ENCODE results near the gene ENTPD8.
"Not testable (repeated sequence)": the region's sequence is repeated elsewhere in the genome, so short reads cannot be mapped to it uniquely, and the experiment has no call there.

The ENTPD8 gene

DNA sequence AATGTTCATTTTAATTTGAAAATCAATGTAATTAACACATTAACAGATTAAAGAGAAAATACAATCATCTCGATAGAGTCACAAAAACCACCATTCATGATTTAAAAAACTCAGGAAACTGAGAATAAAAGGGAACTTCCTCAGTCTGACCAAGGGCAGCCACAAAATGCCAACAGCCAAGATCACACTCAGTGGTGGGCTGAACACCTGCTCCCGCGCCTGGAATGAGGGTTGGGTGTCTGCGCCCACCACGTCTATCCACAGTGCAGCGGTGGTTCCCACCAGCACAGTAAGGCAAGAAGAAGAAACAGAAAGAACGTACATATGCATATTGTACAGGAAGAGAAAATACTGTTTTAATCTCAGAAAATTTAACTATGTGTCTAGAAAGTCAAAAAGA, 29.6 kb upstream of the ENTPD8 start:
- TF ChIP-seq ARNTL (CRISPR knock-in tag; IDR thresholded peaks at IDR 0.05; ENCODE audit: borderline replicate concordance, low read depth) (no peak), ZNF565 (CRISPR knock-in tag; conservative IDR thresholded peaks at IDR 0.05; ENCODE audit: low read depth) (no peak), TCF4 (CRISPR knock-in tag; IDR thresholded peaks at IDR 0.05; ENCODE audit: borderline replicate concordance) (no peak), ISL1 (CRISPR knock-in tag; IDR thresholded peaks at IDR 0.05) (no peak), ZFP30 (CRISPR knock-in tag; IDR thresholded peaks at IDR 0.05) (no peak)
- TF ChIP-seq, protein P1, sequence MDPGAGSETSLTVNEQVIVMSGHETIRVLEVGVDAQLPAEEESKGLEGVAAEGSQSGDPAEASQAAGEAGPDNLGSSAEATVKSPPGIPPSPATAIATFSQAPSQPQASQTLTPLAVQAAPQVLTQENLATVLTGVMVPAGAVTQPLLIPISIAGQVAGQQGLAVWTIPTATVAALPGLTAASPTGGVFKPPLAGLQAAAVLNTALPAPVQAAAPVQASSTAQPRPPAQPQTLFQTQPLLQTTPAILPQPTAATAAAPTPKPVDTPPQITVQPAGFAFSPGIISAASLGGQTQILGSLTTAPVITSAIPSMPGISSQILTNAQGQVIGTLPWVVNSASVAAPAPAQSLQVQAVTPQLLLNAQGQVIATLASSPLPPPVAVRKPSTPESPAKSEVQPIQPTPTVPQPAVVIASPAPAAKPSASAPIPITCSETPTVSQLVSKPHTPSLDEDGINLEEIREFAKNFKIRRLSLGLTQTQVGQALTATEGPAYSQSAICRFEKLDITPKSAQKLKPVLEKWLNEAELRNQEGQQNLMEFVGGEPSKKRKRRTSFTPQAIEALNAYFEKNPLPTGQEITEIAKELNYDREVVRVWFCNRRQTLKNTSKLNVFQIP (CRISPR knock-in tag; IDR thresholded peaks at IDR 0.05; ENCODE audit: borderline replicate concordance, low read depth), result no peak
- TF ChIP-seq, protein P2, sequence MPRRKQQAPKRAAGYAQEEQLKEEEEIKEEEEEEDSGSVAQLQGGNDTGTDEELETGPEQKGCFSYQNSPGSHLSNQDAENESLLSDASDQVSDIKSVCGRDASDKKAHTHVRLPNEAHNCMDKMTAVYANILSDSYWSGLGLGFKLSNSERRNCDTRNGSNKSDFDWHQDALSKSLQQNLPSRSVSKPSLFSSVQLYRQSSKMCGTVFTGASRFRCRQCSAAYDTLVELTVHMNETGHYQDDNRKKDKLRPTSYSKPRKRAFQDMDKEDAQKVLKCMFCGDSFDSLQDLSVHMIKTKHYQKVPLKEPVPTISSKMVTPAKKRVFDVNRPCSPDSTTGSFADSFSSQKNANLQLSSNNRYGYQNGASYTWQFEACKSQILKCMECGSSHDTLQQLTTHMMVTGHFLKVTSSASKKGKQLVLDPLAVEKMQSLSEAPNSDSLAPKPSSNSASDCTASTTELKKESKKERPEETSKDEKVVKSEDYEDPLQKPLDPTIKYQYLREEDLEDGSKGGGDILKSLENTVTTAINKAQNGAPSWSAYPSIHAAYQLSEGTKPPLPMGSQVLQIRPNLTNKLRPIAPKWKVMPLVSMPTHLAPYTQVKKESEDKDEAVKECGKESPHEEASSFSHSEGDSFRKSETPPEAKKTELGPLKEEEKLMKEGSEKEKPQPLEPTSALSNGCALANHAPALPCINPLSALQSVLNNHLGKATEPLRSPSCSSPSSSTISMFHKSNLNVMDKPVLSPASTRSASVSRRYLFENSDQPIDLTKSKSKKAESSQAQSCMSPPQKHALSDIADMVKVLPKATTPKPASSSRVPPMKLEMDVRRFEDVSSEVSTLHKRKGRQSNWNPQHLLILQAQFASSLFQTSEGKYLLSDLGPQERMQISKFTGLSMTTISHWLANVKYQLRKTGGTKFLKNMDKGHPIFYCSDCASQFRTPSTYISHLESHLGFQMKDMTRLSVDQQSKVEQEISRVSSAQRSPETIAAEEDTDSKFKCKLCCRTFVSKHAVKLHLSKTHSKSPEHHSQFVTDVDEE (CRISPR knock-in tag; IDR thresholded peaks at IDR 0.05), result no peak
- ATAC-seq, result no peak

DNA sequence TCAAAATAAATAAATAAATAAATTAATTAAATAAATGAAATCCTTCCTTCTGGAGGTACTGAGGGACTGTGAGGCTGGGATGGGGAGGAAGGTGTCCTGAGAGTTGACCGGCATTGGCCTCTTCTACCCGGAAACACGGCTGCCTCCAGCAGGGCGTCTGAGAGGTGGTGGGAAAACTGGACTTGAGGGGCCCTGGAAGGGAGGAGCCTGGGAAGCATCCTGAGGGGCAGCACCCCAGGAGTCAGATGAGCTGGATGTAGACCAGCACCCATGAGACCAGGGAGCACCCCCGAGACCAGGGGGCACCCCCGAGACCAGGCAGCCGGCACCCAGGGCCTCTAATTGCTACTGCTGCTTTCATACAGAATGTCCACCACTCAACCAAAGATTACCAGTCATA, 26.7 kb upstream of the ENTPD8 start:
- ATAC-seq, result no peak
- TF ChIP-seq ZFP3 (CRISPR knock-in tag; IDR thresholded peaks at IDR 0.05) (no peak), GLIS3 (CRISPR knock-in tag; IDR thresholded peaks at IDR 0.05) (no peak), ESRRG (CRISPR knock-in tag; IDR thresholded peaks at IDR 0.05) (no peak)

DNA sequence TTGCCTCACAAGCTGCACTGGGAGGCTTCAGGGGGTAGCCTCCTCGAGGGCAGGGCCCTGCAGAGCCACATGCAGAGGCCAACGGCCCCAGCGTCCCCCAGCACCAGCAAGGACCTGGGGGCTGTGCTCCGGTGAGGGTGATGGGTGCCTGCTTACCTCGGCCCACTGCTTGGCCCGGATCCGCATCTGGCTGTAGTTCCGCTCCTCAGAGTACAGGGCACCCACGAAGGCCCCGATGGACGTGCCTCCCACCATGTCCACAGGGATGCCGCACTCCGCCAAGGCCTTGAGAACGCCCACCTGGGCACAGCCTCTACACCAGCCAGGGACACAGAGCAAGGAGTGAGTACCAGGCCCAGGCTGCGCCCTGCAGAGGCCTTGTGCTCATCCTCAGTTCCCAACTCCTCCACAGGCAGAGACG, 26.0 kb upstream of the ENTPD8 start:
- TF ChIP-seq CSDC2 (CRISPR knock-in tag; IDR thresholded peaks at IDR 0.05) (no peak), BACH2 (CRISPR knock-in tag; IDR thresholded peaks at IDR 0.05; ENCODE audit: borderline replicate concordance) (no peak), PPARA (CRISPR knock-in tag; IDR thresholded peaks at IDR 0.05; ENCODE audit: borderline replicate concordance) (no peak), ZNF565 (CRISPR knock-in tag; conservative IDR thresholded peaks at IDR 0.05; ENCODE audit: low read depth) (no peak), TOX (CRISPR knock-in tag; IDR thresholded peaks at IDR 0.05; ENCODE audit: borderline replicate concordance) (no peak), TCF4 (CRISPR knock-in tag; IDR thresholded peaks at IDR 0.05; ENCODE audit: borderline replicate concordance) (no peak), ZFP30 (CRISPR knock-in tag; IDR thresholded peaks at IDR 0.05) (no peak), ESRRG (CRISPR knock-in tag; IDR thresholded peaks at IDR 0.05) (no peak), ZNF8 (CRISPR knock-in tag; IDR thresholded peaks at IDR 0.05) (no peak), ARNTL (CRISPR knock-in tag; IDR thresholded peaks at IDR 0.05; ENCODE audit: borderline replicate concordance, low read depth) (no peak), ISL1 (CRISPR knock-in tag; IDR thresholded peaks at IDR 0.05) (no peak), SNAI2 (CRISPR knock-in tag; IDR thresholded peaks at IDR 0.05) (no peak), RARB (CRISPR knock-in tag; IDR thresholded peaks at IDR 0.05) (no peak), GLIS3 (CRISPR knock-in tag; IDR thresholded peaks at IDR 0.05) (no peak), ZC3H10 (CRISPR knock-in tag; IDR thresholded peaks at IDR 0.05) (no peak)
- TF ChIP-seq, protein P3, sequence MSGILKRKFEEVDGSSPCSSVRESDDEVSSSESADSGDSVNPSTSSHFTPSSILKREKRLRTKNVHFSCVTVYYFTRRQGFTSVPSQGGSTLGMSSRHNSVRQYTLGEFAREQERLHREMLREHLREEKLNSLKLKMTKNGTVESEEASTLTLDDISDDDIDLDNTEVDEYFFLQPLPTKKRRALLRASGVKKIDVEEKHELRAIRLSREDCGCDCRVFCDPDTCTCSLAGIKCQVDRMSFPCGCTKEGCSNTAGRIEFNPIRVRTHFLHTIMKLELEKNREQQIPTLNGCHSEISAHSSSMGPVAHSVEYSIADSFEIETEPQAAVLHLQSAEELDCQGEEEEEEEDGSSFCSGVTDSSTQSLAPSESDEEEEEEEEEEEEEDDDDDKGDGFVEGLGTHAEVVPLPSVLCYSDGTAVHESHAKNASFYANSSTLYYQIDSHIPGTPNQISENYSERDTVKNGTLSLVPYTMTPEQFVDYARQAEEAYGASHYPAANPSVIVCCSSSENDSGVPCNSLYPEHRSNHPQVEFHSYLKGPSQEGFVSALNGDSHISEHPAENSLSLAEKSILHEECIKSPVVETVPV (CRISPR knock-in tag; IDR thresholded peaks at IDR 0.05), result no peak
- TF ChIP-seq, protein P2 (CRISPR knock-in tag; IDR thresholded peaks at IDR 0.05), result no peak
- TF ChIP-seq, protein P4, sequence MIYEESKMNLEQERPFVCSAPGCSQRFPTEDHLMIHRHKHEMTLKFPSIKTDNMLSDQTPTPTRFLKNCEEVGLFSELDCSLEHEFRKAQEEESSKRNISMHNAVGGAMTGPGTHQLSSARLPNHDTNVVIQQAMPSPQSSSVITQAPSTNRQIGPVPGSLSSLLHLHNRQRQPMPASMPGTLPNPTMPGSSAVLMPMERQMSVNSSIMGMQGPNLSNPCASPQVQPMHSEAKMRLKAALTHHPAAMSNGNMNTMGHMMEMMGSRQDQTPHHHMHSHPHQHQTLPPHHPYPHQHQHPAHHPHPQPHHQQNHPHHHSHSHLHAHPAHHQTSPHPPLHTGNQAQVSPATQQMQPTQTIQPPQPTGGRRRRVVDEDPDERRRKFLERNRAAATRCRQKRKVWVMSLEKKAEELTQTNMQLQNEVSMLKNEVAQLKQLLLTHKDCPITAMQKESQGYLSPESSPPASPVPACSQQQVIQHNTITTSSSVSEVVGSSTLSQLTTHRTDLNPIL (CRISPR knock-in tag; IDR thresholded peaks at IDR 0.05; ENCODE audit: low read depth), result no peak
- TF ChIP-seq, protein P1 (CRISPR knock-in tag; IDR thresholded peaks at IDR 0.05; ENCODE audit: borderline replicate concordance, low read depth), result no peak
- TF ChIP-seq, protein P5, sequence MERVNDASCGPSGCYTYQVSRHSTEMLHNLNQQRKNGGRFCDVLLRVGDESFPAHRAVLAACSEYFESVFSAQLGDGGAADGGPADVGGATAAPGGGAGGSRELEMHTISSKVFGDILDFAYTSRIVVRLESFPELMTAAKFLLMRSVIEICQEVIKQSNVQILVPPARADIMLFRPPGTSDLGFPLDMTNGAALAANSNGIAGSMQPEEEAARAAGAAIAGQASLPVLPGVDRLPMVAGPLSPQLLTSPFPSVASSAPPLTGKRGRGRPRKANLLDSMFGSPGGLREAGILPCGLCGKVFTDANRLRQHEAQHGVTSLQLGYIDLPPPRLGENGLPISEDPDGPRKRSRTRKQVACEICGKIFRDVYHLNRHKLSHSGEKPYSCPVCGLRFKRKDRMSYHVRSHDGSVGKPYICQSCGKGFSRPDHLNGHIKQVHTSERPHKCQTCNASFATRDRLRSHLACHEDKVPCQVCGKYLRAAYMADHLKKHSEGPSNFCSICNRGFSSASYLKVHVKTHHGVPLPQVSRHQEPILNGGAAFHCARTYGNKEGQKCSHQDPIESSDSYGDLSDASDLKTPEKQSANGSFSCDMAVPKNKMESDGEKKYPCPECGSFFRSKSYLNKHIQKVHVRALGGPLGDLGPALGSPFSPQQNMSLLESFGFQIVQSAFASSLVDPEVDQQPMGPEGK (CRISPR knock-in tag; IDR thresholded peaks at IDR 0.05; ENCODE audit: borderline replicate concordance), result no peak
- ATAC-seq, result no peak

DNA sequence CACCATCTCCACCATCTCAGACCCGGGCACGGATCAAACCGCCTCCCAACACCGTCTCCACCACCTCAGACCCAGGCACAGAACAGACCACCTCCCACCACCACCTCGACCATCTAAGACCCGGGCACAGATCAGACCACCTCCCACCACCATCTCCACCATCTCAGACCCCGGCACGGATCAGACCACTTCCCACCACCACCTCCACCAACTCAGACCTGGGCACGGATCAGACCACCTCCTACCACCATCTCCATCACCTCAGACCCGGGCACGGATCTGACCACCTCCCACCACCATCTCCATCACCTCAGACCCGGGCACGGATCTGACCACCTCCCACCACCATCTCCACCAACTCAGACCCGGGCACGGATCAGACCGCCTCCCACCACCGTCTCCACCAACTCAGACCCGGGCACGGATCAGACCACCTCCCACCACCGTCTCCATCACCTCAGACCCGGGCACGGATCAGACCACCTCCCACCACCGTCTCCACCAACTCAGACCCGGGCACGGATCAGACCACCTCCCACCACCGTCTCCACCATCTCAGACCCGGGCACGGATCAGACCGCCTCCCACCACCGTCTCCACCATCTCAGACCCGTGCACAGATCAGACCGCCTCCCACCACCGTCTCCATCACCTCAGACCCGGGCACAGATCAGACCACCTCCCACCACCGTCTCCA, 25.4 kb upstream of the ENTPD8 start:
- not testable (repeated sequence) for ATAC-seq

Data from SK-N-SH treated with all-trans-retinoic acid at 6 μM for 48 hours (cell line).